DND-41 (cell line): ENCODE results near the gene PDZD8.
A peak's percentile ranks its signal among the peaks of the same experiment; 100 is the strongest.

ENCODE experiments used
- ATAC-seq: fragments of 200-7000 bp; cut with Tn5 transposase; 3 replicates; pipeline ENCODE4 v1.9.1; 2021; ENCODE audit warnings: low read depth; ENCODE audit not compliant: insufficient read depth
- DNase-seq: peaks from one replicate; pipeline ENCODE4 v3.0.0-alpha.2; 2020
- H2AFZ ChIP-seq: 2 replicates; pipeline ENCODE4 v1.6.0; 2012; ENCODE audit warnings: low read depth, low read length
- H3K27ac ChIP-seq: 2 replicates; pipeline ENCODE4 v1.5.1; 2012; ENCODE audit warnings: low read length, inconsistent platforms
- H3K27me3 ChIP-seq: fragments of 200-600 bp; sonication (generic); 2 replicates; pipeline ENCODE4 v1.6.0; 2012; ENCODE audit warnings: low read length, mild to moderate bottlenecking, inconsistent platforms; ENCODE audit not compliant: insufficient read depth, poor library complexity
- H3K36me3 ChIP-seq: 2 replicates; pipeline ENCODE4 v1.5.1; 2012; ENCODE audit warnings: low read length, inconsistent platforms; ENCODE audit not compliant: insufficient read depth
- H3K4me1 ChIP-seq: 2 replicates; pipeline ENCODE4 v1.5.1; 2012; ENCODE audit warnings: mild to moderate bottlenecking, low read length; ENCODE audit not compliant: insufficient read depth
- H3K4me2 ChIP-seq: 2 replicates; pipeline ENCODE4 v1.6.0; 2012; ENCODE audit warnings: mild to moderate bottlenecking, moderate library complexity, low read length, inconsistent platforms; ENCODE audit not compliant: insufficient read depth
- H3K4me3 ChIP-seq, 2 experiments: fragments of 200-600 bp in 1 of 2; shearing (Covaris generic) in 1 of 2; 2 replicates each; pipeline ENCODE4 v1.5.1; 2012 to 2016; ENCODE audit warnings: inconsistent platforms in 2 of 2, low read length in 2 of 2, mild to moderate bottlenecking in 2 of 2, low read depth in 1 of 2, moderate library complexity in 1 of 2
- H3K79me2 ChIP-seq: 2 replicates; pipeline ENCODE4 v1.6.0; 2012; ENCODE audit warnings: low read length, inconsistent platforms; ENCODE audit not compliant: insufficient read depth
- H3K9ac ChIP-seq: 2 replicates; pipeline ENCODE4 v1.6.0; 2012; ENCODE audit warnings: low read depth, mild to moderate bottlenecking, inconsistent platforms, low read length, moderate library complexity
- H3K9me3 ChIP-seq: 2 replicates; pipeline ENCODE4 v1.5.1; 2012; ENCODE audit warnings: low read length, moderate library complexity, mild to moderate bottlenecking, inconsistent platforms; ENCODE audit not compliant: insufficient read depth, severe bottlenecking
- H4K20me1 ChIP-seq: 2 replicates; pipeline ENCODE4 v1.6.0; 2012; ENCODE audit warnings: low read length; ENCODE audit not compliant: insufficient read depth
- EZH2 ChIP-seq: IDR thresholded peaks from 3 replicates; pipeline ENCODE4 v1.6.1; 2012; ENCODE audit warnings: borderline replicate concordance, low read depth, mild to moderate bottlenecking, moderate library complexity, low read length, inconsistent platforms; ENCODE audit not compliant: severe bottlenecking
- TF ChIP-seq, protein P1 (sequence below): IDR thresholded peaks from 2 replicates; pipeline ENCODE4 v1.5.1; 2012; ENCODE audit warnings: borderline replicate concordance, low read length, moderate library complexity, mild to moderate bottlenecking; ENCODE audit not compliant: poor library complexity, severe bottlenecking; ENCODE audit errors: extremely low read depth

PDZD8 gene

GRCh38 chr10:117284716-117285494 lies 90.3 kb downstream of the PDZD8 start:
- H2AFZ ChIP-seq: no peak overlapping the region
- no peaks in the 10 kb centered on the region for H3K4me1 ChIP-seq
- no peaks in the 10 kb centered on the region for H3K9me3 ChIP-seq
- H4K20me1 ChIP-seq: no peaks in the 10 kb centered on the region
- TF ChIP-seq, protein P1, sequence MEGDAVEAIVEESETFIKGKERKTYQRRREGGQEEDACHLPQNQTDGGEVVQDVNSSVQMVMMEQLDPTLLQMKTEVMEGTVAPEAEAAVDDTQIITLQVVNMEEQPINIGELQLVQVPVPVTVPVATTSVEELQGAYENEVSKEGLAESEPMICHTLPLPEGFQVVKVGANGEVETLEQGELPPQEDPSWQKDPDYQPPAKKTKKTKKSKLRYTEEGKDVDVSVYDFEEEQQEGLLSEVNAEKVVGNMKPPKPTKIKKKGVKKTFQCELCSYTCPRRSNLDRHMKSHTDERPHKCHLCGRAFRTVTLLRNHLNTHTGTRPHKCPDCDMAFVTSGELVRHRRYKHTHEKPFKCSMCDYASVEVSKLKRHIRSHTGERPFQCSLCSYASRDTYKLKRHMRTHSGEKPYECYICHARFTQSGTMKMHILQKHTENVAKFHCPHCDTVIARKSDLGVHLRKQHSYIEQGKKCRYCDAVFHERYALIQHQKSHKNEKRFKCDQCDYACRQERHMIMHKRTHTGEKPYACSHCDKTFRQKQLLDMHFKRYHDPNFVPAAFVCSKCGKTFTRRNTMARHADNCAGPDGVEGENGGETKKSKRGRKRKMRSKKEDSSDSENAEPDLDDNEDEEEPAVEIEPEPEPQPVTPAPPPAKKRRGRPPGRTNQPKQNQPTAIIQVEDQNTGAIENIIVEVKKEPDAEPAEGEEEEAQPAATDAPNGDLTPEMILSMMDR: no peak
- no peak for TF ChIP-seq EZH2
- no peaks in the 10 kb centered on the region for H3K27me3 ChIP-seq
- no peak overlapping the region for H3K9ac ChIP-seq
- peak; percentile 33 for DNase-seq
- H3K79me2 ChIP-seq: no peaks in the 10 kb centered on the region
- no peak overlapping the region for H3K4me3 ChIP-seq
- H3K4me2 ChIP-seq: no peak overlapping the region
- ATAC-seq: peak; percentile 39; the same call in 1 of the 3 replicates
- peaks cover 66% of the 10 kb centered on the region for H3K36me3 ChIP-seq
- H3K27ac ChIP-seq: no peak overlapping the region

GRCh38 chr10:117277675-117278074 lies 97.6 kb downstream of the PDZD8 start:
- Histone ChIP-seq H3K4me2 (no peak overlapping the region), H3K9ac (no peak overlapping the region)

DNA sequence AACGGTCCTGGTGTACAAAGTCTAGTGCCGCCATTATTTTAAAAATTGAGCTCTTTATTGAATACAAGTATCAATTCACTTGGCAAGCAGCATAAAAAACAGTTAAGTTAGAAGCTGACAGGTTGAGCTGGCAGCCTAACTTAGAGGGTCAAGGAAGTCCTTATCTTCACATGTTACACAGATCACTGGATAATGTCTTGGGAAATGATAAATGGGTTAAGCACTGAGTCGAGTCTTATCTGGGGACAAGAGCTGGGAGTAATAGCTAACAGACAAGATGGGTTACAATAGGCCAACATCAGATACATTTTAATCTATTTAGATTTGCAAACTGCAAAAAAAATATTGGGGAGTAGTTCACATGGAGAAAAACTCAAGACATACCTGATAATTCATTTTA lies 100.1 kb downstream of the PDZD8 start:
- no peaks in the 10 kb centered on the region for H3K4me1 ChIP-seq
- H3K36me3 ChIP-seq: peaks cover 3% of the 10 kb centered on the region; the same call in 1 of the 2 replicates
- no peaks in the 10 kb centered on the region for H3K9me3 ChIP-seq
- H3K4me2 ChIP-seq: no peak overlapping the region
- no peaks in the 10 kb centered on the region for H3K79me2 ChIP-seq
- no peak overlapping the region for H3K27ac ChIP-seq
- DNase-seq (no peak), ATAC-seq (no peak)
- H4K20me1 ChIP-seq: no peaks in the 10 kb centered on the region
- no peak overlapping the region for H3K4me3 ChIP-seq
- H3K27me3 ChIP-seq: no peaks in the 10 kb centered on the region
- no peak overlapping the region for H3K9ac ChIP-seq
- TF ChIP-seq, protein P1: no peak
- no peak for TF ChIP-seq EZH2
- no peak overlapping the region for H2AFZ ChIP-seq

More at GRCh38 chr10:117277675-117278074, 97.6 kb downstream of the PDZD8 start:
- Histone ChIP-seq H2AFZ (no peak overlapping the region), H3K9me3 (no peaks in the 10 kb centered on the region), H4K20me1 (no peaks in the 10 kb centered on the region), H3K79me2 (no peaks in the 10 kb centered on the region), H3K36me3 (peaks cover 7% of the 10 kb centered on the region; the same call in 1 of the 2 replicates), H3K27me3 (no peaks in the 10 kb centered on the region), H3K4me1 (no peaks in the 10 kb centered on the region), H3K27ac (no peak overlapping the region), H3K4me3 (no peak overlapping the region)
- no peak for TF ChIP-seq EZH2
- TF ChIP-seq, protein P1: no peak
- DNase-seq: no peak
- ATAC-seq: no peak
